A549 (cell line): ENCODE data around the gene ARHGAP32. TPM values are rescaled to one million over a fixed set of nuclear protein-coding genes. Genes with fewer than 3 reads are reported as not detected.

ENCODE experiments used
- ATAC-seq, 2 experiments: fragments of 200-7000 bp in 1 of 2; fragments of >200 bp in 1 of 2; cut with Nextera tagmentation in 1 of 2; cut with Tn5 transposase in 1 of 2; 3 replicates each; pipeline versions ENCODE4 v1.8.0 to v1.9.1; 2018 to 2020; ENCODE audit warnings: mild to moderate bottlenecking in 1 of 2, moderate library complexity in 1 of 2
- CTCF ChIA-PET: fragments of 300-600 bp; sonication (Branson Sonifier 250); formaldehyde crosslinking; extraction: SDS; loops from one replicate; lab custom pipeline; 2021; ENCODE audit warnings: antibody characterized with exemption, inconsistent platforms; lab: Yijun Ruan, JAX
- POLR2A ChIA-PET: fragments of 350-600 bp; formaldehyde crosslinking; extraction: SDS; loops from one replicate; lab custom pipeline; 2021; ENCODE audit warnings: antibody characterized with exemption, inconsistent platforms; lab: Yijun Ruan, JAX
- DNase-seq, 2 experiments: peaks; one replicate each; pipeline versions ENCODE4 v3.0.0 to v3.0.0-alpha.2; 2011 to 2016; ENCODE audit warnings: low read depth in 1 of 2, low spot score in 1 of 2
- FAIRE-seq: peaks from 2 replicates; lab custom pipeline; 2011; peaks lifted over from hg19 to GRCh38; lab: Jason Lieb, UNC
- H3K27ac ChIP-seq, 2 experiments: fragments of >200 bp; sonication (Bioruptor Twin); formaldehyde crosslinking; 3 replicates each; pipeline ENCODE4 v1.5.1; 2016 to 2017
- H3K4me1 ChIP-seq: fragments of >200 bp; sonication (Bioruptor Twin); formaldehyde crosslinking; 3 replicates; pipeline ENCODE4 v1.6.1; 2016
- H3K4me2 ChIP-seq: fragments of >200 bp; sonication (Bioruptor Twin); formaldehyde crosslinking; 3 replicates; pipeline ENCODE4 v1.6.1; 2016
- H3K4me3 ChIP-seq: fragments of >200 bp; sonication (Bioruptor Twin); formaldehyde crosslinking; 3 replicates; pipeline ENCODE4 v1.5.1; 2016
- H3K9me3 ChIP-seq: fragments of >200 bp; sonication (Bioruptor Twin); formaldehyde crosslinking; 3 replicates; pipeline ENCODE4 v1.6.1; 2016
- CBX2 ChIP-seq: fragments of 200-600 bp; sonication (generic); IDR thresholded peaks from 2 replicates; pipeline ENCODE4 v1.6.1; 2016; ENCODE audit warnings: low read depth, mild to moderate bottlenecking, borderline replicate concordance
- EHMT2 ChIP-seq: fragments of 200-600 bp; sonication (generic); IDR thresholded peaks from 2 replicates; pipeline ENCODE4 v1.6.1; 2016; ENCODE audit warnings: antibody characterized with exemption, low read depth, mild to moderate bottlenecking, moderate library complexity
- FOSL2 ChIP-seq, 2 experiments: fragments of 450-650 bp in 1 of 2; fragments of >200 bp in 1 of 2; sonication (Bioruptor Twin) in 1 of 2; formaldehyde crosslinking; IDR thresholded peaks; 2 replicates each; pipeline versions ENCODE4 v1.5.0 to v1.6.1; 2016 to 2020; ENCODE audit warnings: mild to moderate bottlenecking in 1 of 2, moderate library complexity in 1 of 2
- HDAC2 ChIP-seq: fragments of 200-600 bp; sonication (generic); IDR thresholded peaks from 2 replicates; pipeline ENCODE4 v1.6.1; 2016
- HOXB5 ChIP-seq: fragments of 250-450 bp; sonication (Bioruptor Pico); IDR thresholded peaks from 2 replicates; pipeline ENCODE4 v1.5.0; 2020; ENCODE audit warnings: mild to moderate bottlenecking, moderate library complexity
- KDM5A ChIP-seq: fragments of 200-600 bp; sonication (generic); IDR thresholded peaks from 2 replicates; pipeline ENCODE4 v1.6.1; 2016; ENCODE audit warnings: antibody characterized with exemption, mild to moderate bottlenecking
- MYC ChIP-seq: IDR thresholded peaks from 2 replicates; pipeline ENCODE4 v1.6.1; 2012; ENCODE audit warnings: mild to moderate bottlenecking, inconsistent platforms, low read length, improper control_type of control experiment, borderline replicate concordance
- NFE2L2 ChIP-seq: fragments of 150-350 bp; conservative IDR thresholded peaks from 2 replicates; pipeline ENCODE4 v1.6.1; 2014; ENCODE audit warnings: low read length
- PHF8 ChIP-seq: fragments of 200-600 bp; sonication (generic); IDR thresholded peaks from 2 replicates; pipeline ENCODE4 v1.6.1; 2016; ENCODE audit warnings: low read depth, mild to moderate bottlenecking, antibody characterized with exemption, moderate library complexity, borderline replicate concordance
- POLR2A ChIP-seq: IDR thresholded peaks from 2 replicates; pipeline ENCODE4 v1.6.1; 2012; ENCODE audit warnings: mild to moderate bottlenecking, low read length
- SREBF2 ChIP-seq: fragments of 450-650 bp; IDR thresholded peaks from 2 replicates; pipeline ENCODE4 v1.6.1; 2014; ENCODE audit warnings: mild to moderate bottlenecking, moderate library complexity
- TFCP2L1 ChIP-seq: fragments of 250-450 bp; sonication (Bioruptor Pico); IDR thresholded peaks from 2 replicates; pipeline ENCODE4 v1.5.0; 2021; ENCODE audit warnings: mild to moderate bottlenecking
- TP53 ChIP-seq: fragments of 250-450 bp; sonication (Bioruptor Pico); IDR thresholded peaks from 2 replicates; pipeline ENCODE4 v1.5.0; 2021; ENCODE audit warnings: mild to moderate bottlenecking, moderate library complexity
- ZSCAN20 ChIP-seq: fragments of 250-450 bp; sonication (Bioruptor Pico); IDR thresholded peaks from 2 replicates; pipeline ENCODE4 v1.8.0; 2022; ENCODE audit warnings: mild to moderate bottlenecking, moderate library complexity
- WGBS: methylation state at CpG from one replicate; pipeline ENCODE4 v1.1.6; 2017; ENCODE audit errors: missing lambda C conversion rate; 5-methylcytosine and 5-hydroxymethylcytosine counted together
- polyA plus RNA-seq, 4 experiments: library from polyadenylated mRNA; depleted of rRNA in 3 of 4; stranded (reverse); fragments of >200 nt; fragmentation: RNase III in 1 of 4; extraction: RNeasy Plus Mini Kit Qiagen cat#74134 plus additional on column Dnase treatment in 1 of 4; gene quantifications; 2 replicates in 3 of 4; 3 replicates in 1 of 4; pipeline ENCODE4 v1.2.3, GENCODE V29; 2011 to 2017
- TF ChIP-seq, protein P1 (sequence below): fragments of >200 bp; sonication (Bioruptor Twin); formaldehyde crosslinking; IDR thresholded peaks from 3 replicates; pipeline ENCODE4 v1.6.1; 2016
- TF ChIP-seq, protein P2 (sequence below): fragments of >200 bp; sonication (Bioruptor Twin); formaldehyde crosslinking; IDR thresholded peaks from 2 replicates; pipeline ENCODE4 v1.6.1; 2016
- TF ChIP-seq, protein P3 (sequence below): fragments of 200-600 bp; sonication (generic); IDR thresholded peaks from 2 replicates; pipeline ENCODE4 v1.6.1; 2016; ENCODE audit warnings: antibody characterized with exemption, mild to moderate bottlenecking, moderate library complexity
- TF ChIP-seq, protein P4 (sequence below): IDR thresholded peaks from 2 replicates; pipeline ENCODE4 v1.6.1; 2012; ENCODE audit warnings: low read depth, borderline replicate concordance

ARHGAP32 gene
- polyA plus RNA-seq, 2 of the 4 experiments (the other 2 are of a cell fraction), result 4.4 to 9.0 TPM

DNA sequence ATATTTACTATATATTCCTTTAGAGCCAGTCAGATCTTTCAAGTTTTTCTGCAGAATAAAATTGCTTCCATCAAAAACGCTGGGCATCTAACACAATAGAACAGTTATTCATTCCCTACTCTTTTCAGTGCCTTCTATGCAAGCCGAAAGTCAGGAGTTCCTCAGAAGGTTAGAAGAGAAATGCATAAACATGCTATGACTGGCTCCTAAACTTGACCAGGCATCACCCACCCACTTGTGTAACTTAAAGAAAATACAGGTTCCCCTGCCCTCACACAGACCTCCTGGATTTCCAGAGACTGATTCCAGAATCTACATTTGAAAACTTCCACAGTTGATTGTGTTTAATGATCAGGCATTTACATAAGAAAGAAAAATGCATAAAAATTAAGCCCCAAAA lies 19.3 kb upstream of the ARHGAP32 start (continued):
- TF ChIP-seq, protein P1, sequence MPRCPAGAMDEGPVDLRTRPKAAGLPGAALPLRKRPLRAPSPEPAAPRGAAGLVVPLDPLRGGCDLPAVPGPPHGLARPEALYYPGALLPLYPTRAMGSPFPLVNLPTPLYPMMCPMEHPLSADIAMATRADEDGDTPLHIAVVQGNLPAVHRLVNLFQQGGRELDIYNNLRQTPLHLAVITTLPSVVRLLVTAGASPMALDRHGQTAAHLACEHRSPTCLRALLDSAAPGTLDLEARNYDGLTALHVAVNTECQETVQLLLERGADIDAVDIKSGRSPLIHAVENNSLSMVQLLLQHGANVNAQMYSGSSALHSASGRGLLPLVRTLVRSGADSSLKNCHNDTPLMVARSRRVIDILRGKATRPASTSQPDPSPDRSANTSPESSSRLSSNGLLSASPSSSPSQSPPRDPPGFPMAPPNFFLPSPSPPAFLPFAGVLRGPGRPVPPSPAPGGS, result no peak
- TF ChIP-seq ZSCAN20 (CRISPR knock-in tag), result no peak

DNA sequence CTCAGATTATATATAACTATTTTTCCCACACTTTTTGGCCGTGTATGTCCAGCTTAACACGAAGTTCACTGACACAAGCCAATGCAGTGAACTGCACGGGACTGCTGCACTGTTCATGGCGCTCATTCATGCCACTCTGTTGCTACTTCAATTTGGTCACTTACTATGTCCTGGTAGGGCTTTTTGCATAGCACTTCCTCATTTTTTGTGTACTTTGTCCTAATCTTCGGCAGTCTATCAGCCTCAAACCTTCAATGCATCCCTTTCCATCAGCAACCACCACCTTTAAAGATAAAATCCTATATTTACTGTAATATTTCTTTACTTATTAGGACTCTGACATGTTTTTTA lies 18.7 kb upstream of the ARHGAP32 start:
- FAIRE-seq, result no peak
- CTCF ChIA-PET, result no interaction called here

DNA sequence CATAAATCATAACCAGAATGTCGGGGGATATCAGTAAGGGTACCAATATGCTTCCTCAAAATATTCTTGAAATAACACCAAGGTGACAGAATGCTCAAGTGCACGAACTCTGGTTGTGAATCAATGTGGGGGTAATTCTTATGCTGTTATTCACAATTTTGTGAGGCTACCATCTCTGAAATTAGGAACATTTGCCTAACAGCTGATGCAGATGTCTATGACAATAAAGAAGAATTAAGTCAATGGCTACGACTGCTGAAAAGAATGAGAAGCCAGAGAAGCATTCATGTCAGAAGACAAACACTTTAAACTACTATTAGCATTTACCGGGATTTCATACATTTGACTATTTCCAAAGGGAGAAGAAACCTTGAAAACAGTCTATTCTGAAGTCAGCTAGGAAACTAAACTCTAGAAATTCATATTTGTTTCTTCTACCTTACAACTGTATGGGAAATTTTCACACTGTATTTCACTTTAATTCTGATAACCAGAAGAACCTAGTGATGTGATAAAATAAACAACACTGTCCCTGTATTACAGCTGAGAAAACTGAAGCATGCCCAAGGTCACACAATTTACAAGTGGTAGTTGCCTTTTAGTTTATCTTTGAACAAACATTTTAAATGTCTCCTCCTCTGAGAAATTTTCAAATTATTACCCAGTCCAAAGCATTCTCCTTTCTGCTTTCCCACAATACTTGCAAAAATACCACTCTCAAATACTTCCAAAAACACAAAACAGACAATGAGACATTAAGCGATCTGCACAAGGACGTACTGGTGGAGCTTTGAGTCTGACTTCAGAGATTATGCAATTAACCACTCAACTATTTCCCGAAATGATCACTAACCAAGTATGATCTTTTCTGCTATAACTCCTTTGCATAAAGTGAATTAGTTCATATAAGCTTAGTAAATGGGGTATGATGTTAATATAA lies 18.0 kb upstream of the ARHGAP32 start:
- ATAC-seq, result no peak
- DNase-seq, result no peak
- WGBS, result 83% methylated on average over 7 of the region's 7 CpGs
- no peak overlapping the region for H3K4me2 ChIP-seq
- H3K27ac ChIP-seq, result no peak overlapping the region
- CTCF ChIA-PET, result no interaction called here
- TF ChIP-seq, protein P2, sequence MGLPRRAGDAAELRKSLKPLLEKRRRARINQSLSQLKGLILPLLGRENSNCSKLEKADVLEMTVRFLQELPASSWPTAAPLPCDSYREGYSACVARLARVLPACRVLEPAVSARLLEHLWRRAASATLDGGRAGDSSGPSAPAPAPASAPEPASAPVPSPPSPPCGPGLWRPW, result no peak
- POLR2A ChIA-PET, result no interaction called here
- no peak overlapping the region for H3K4me3 ChIP-seq
- H3K9me3 ChIP-seq, result no peaks in the 10 kb centered on the region
- no peak for FAIRE-seq
- H3K4me1 ChIP-seq, result peaks cover 5% of the 10 kb centered on the region; the same call in 2 of the 3 replicates

More for the DNA sequence above, 18.7 kb upstream of the ARHGAP32 start:
- DNase-seq (no peak), ATAC-seq (no peak)
- Histone ChIP-seq H3K27ac (no peak overlapping the region), H3K4me2 (no peak overlapping the region), H3K4me3 (no peak overlapping the region), H3K9me3 (no peaks in the 10 kb centered on the region), H3K4me1 (peaks cover 5% of the 10 kb centered on the region; the same call in 2 of the 3 replicates)
- 81% methylated on average over 5 of the region's 5 CpGs for WGBS
- TF ChIP-seq SREBF2, result no peak
- no peak for TF ChIP-seq PHF8
- no peak for TF ChIP-seq HDAC2
- TF ChIP-seq NFE2L2, result no peak
- TF ChIP-seq, protein P3, sequence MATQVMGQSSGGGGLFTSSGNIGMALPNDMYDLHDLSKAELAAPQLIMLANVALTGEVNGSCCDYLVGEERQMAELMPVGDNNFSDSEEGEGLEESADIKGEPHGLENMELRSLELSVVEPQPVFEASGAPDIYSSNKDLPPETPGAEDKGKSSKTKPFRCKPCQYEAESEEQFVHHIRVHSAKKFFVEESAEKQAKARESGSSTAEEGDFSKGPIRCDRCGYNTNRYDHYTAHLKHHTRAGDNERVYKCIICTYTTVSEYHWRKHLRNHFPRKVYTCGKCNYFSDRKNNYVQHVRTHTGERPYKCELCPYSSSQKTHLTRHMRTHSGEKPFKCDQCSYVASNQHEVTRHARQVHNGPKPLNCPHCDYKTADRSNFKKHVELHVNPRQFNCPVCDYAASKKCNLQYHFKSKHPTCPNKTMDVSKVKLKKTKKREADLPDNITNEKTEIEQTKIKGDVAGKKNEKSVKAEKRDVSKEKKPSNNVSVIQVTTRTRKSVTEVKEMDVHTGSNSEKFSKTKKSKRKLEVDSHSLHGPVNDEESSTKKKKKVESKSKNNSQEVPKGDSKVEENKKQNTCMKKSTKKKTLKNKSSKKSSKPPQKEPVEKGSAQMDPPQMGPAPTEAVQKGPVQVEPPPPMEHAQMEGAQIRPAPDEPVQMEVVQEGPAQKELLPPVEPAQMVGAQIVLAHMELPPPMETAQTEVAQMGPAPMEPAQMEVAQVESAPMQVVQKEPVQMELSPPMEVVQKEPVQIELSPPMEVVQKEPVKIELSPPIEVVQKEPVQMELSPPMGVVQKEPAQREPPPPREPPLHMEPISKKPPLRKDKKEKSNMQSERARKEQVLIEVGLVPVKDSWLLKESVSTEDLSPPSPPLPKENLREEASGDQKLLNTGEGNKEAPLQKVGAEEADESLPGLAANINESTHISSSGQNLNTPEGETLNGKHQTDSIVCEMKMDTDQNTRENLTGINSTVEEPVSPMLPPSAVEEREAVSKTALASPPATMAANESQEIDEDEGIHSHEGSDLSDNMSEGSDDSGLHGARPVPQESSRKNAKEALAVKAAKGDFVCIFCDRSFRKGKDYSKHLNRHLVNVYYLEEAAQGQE, result no peak
- TF ChIP-seq TP53 (CRISPR knock-in tag), result no peak
- no peak for TF ChIP-seq EHMT2
- no peak for TF ChIP-seq HOXB5
- no peak for TF ChIP-seq FOSL2 (IDR thresholded peaks at IDR 0.05)
- no peak for TF ChIP-seq FOSL2 (CRISPR knock-in tag; IDR thresholded peaks at IDR 0.05)
- TF ChIP-seq MYC, result no peak
- TF ChIP-seq POLR2A, result no peak
- TF ChIP-seq, protein P1, result no peak
- no peak for TF ChIP-seq KDM5A
- no peak for TF ChIP-seq TFCP2L1 (CRISPR knock-in tag)
- TF ChIP-seq, protein P4, sequence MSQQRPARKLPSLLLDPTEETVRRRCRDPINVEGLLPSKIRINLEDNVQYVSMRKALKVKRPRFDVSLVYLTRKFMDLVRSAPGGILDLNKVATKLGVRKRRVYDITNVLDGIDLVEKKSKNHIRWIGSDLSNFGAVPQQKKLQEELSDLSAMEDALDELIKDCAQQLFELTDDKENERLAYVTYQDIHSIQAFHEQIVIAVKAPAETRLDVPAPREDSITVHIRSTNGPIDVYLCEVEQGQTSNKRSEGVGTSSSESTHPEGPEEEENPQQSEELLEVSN, result no peak
- TF ChIP-seq CBX2, result no peak
- POLR2A ChIA-PET, result no interaction called here
